CD14-positive monocyte (primary cell): ENCODE results near the gene INPP5A. TPM values are rescaled to one million over a fixed set of nuclear protein-coding genes. Genes with fewer than 3 reads are reported as not detected.

ENCODE experiments used
- DNase-seq, 3 donors: peaks; one replicate each; pipeline ENCODE4 v3.0.0-alpha.2; 2011 to 2022
- H2AFZ ChIP-seq: 2 replicates; pipeline ENCODE4 v1.6.0; 2012; ENCODE audit warnings: mild to moderate bottlenecking, low read depth, low read length, inconsistent platforms; ENCODE audit not compliant: insufficient read depth, poor library complexity, severe bottlenecking
- H3K27ac ChIP-seq, 2 donors: 1 replicate in 1 of 2; 2 replicates in 1 of 2; pipeline ENCODE4 v1.5.1; 2012 to 2013; ENCODE audit warnings: low read length in 2 of 2, control low read depth in 1 of 2, inconsistent platforms in 1 of 2, low read depth in 1 of 2, mild to moderate bottlenecking in 1 of 2
- H3K27me3 ChIP-seq, 2 donors: one replicate each; pipeline versions ENCODE4 v1.6.0 to v1.6.1; 2011 to 2013; ENCODE audit warnings: low read length in 2 of 2; ENCODE audit not compliant: control insufficient read depth in 2 of 2, insufficient read depth in 2 of 2
- H3K36me3 ChIP-seq, 2 donors: replicated peaks in 1 of 2; 1 replicate in 1 of 2; 2 replicates in 1 of 2; pipeline versions ENCODE4 v1.5.1 to v1.6.1; 2012 to 2013; ENCODE audit warnings: low read length in 2 of 2, control low read depth in 1 of 2, inconsistent platforms in 1 of 2, mild to moderate bottlenecking in 1 of 2; ENCODE audit not compliant: insufficient read depth in 2 of 2, control insufficient read depth in 1 of 2
- H3K4me1 ChIP-seq, 2 donors: 1 replicate in 1 of 2; 2 replicates in 1 of 2; pipeline versions ENCODE4 v1.5.1 to v1.6.1; 2012 to 2013; ENCODE audit warnings: low read length in 2 of 2, control low read depth in 1 of 2, inconsistent platforms in 1 of 2, mild to moderate bottlenecking in 1 of 2, moderate library complexity in 1 of 2; ENCODE audit not compliant: insufficient read depth in 2 of 2, control insufficient read depth in 1 of 2
- H3K4me2 ChIP-seq: replicated peaks from 2 replicates; pipeline ENCODE3; 2012; ENCODE audit warnings: low read length, moderate library complexity, mild to moderate bottlenecking; ENCODE audit not compliant: poor library complexity, severe bottlenecking; ENCODE audit errors: extremely low read depth
- H3K4me3 ChIP-seq, 3 experiments: fragments of 200-600 bp in 1 of 3; sonication (generic) in 1 of 3; replicated peaks in 1 of 3; 1 replicate in 2 of 3; 2 replicates in 1 of 3; pipeline ENCODE4 v1.5.1; 2011 to 2013; ENCODE audit warnings: low read length in 3 of 3, mild to moderate bottlenecking in 3 of 3, control low read depth in 2 of 3, low read depth in 2 of 3, inconsistent platforms in 1 of 3, moderate library complexity in 1 of 3
- H3K79me2 ChIP-seq: 2 replicates; pipeline ENCODE4 v1.6.0; 2012; ENCODE audit warnings: mild to moderate bottlenecking, control low read depth, inconsistent platforms, low read length, moderate library complexity; ENCODE audit not compliant: insufficient read depth
- H3K9ac ChIP-seq: 2 replicates; pipeline ENCODE4 v1.6.0; 2017; ENCODE audit warnings: low read length, mild to moderate bottlenecking; ENCODE audit not compliant: insufficient read depth, poor library complexity, severe bottlenecking
- H3K9me3 ChIP-seq, 2 donors: replicated peaks in 1 of 2; 1 replicate in 1 of 2; 2 replicates in 1 of 2; pipeline versions ENCODE4 v1.5.1 to v1.6.1; 2012 to 2013; ENCODE audit warnings: low read length in 2 of 2, control low read depth in 1 of 2; ENCODE audit not compliant: control insufficient read depth in 1 of 2, insufficient read depth in 1 of 2
- H4K20me1 ChIP-seq: 2 replicates; pipeline ENCODE4 v1.6.0; 2012; ENCODE audit warnings: mild to moderate bottlenecking, low read length, control low read depth, moderate library complexity; ENCODE audit not compliant: insufficient read depth
- H3K27ac Mint-ChIP-seq, 7 donors: one replicate each; pipeline ENCODE4 v1.8.0; 2020; ENCODE audit warnings: mild to moderate bottlenecking in 7 of 7, mixed read lengths in 7 of 7, moderate library complexity in 6 of 7, inconsistent platforms in 2 of 7
- H3K27me3 Mint-ChIP-seq, 3 donors: one replicate each; pipeline ENCODE4 v1.8.0; 2021 to 2022; ENCODE audit warnings: low read depth in 3 of 3, mild to moderate bottlenecking in 3 of 3, mixed read lengths in 3 of 3, moderate library complexity in 3 of 3, inconsistent platforms in 1 of 3
- H3K36me3 Mint-ChIP-seq, 2 donors: one replicate each; pipeline ENCODE4 v1.8.0; 2020; ENCODE audit warnings: mixed read lengths in 2 of 2, inconsistent platforms in 1 of 2, mild to moderate bottlenecking in 1 of 2
- H3K4me1 Mint-ChIP-seq: one replicate; pipeline ENCODE4 v1.8.0; 2020; ENCODE audit warnings: mild to moderate bottlenecking, mixed read lengths
- H3K4me3 Mint-ChIP-seq, 2 donors: one replicate each; pipeline ENCODE4 v1.8.0; 2020; ENCODE audit warnings: mild to moderate bottlenecking in 2 of 2, mixed read lengths in 2 of 2, moderate library complexity in 1 of 2
- H3K9me3 Mint-ChIP-seq, 7 donors: one replicate each; pipeline ENCODE4 v1.8.0; 2020 to 2022; ENCODE audit warnings: mixed read lengths in 7 of 7, mild to moderate bottlenecking in 6 of 7, moderate library complexity in 6 of 7, inconsistent platforms in 2 of 7
- WGBS: methylation state at CpG from one replicate; pipeline ENCODE4 v1.1.5; 2013; ENCODE audit warnings: missing lambda C conversion rate; ENCODE audit not compliant: insufficient coverage; 5-methylcytosine and 5-hydroxymethylcytosine counted together
- intact Hi-C, 2 donors: fragments of 100-400 bp; cut with micrococcal nuclease; formaldehyde crosslinking; loops; one replicate each; pipeline versions ENCODE4 v1.15.0 to v1.15.1; 2023
- polyA plus RNA-seq, 3 donors: library from polyadenylated mRNA; depleted of rRNA in 1 of 3; unstranded in 2 of 3; stranded (reverse) in 1 of 3; fragments of 300-500 nt in 2 of 3; fragments of >200 nt in 1 of 3; fragmentation: Illumina TruSeq in 2 of 3; gene quantifications; 1 replicate in 2 of 3; 2 replicates in 1 of 3; pipeline ENCODE4 v1.2.3, GENCODE V29; 2012 to 2021
- TF ChIP-seq, protein P1 (sequence below): fragments of 200-600 bp; IDR thresholded peaks from one replicate; pipeline ENCODE4 v1.8.0; 2022; ENCODE audit warnings: antibody characterized with exemption, mild to moderate bottlenecking

INPP5A gene
- polyA plus RNA-seq, 3 donors = 0.87 to 17.2 (median 2.9) TPM

DNA sequence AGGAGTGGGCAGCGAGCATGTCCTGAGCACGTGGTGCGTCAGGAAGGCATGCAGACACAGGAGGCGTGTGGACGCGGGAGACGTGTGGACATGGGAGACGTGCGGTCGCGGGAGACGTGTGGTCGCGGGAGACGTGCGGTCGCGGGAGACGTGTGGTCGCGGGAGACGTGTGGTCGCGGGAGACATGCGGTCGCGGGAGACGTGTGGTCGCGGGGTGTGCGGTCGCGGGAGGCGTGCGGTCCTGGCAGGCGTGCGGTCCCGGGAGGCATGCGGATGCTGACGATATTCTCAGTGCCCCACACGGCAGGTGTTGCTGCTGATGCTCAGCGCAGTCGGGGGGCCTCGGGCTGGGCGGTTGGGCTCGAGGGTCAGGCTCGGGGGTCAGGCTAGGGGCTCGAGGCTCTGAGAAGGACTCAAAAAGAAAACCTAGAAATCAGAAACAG is 154.1 kb downstream of the INPP5A start:
- Histone ChIP-seq H2AFZ (no peak overlapping the region), H3K9me3 (peaks cover 37 to 43% of the 10 kb centered on the region in 2 donors), H3K4me1 (no peaks in the 10 kb centered on the region), H3K36me3 (peaks cover 15 to 50% of the 10 kb centered on the region in 2 donors), H3K79me2 (no peaks in the 10 kb centered on the region), H4K20me1 (peaks cover 5% of the 10 kb centered on the region), H3K9ac (no peak overlapping the region), H3K4me3 (no peak overlapping the region), H3K27me3 (no peaks in the 10 kb centered on the region), H3K4me2 (no peak overlapping the region), H3K27ac (no peak overlapping the region)
- WGBS = 97% methylated on average over 48 of the region's 48 CpGs
- TF ChIP-seq, protein P1, sequence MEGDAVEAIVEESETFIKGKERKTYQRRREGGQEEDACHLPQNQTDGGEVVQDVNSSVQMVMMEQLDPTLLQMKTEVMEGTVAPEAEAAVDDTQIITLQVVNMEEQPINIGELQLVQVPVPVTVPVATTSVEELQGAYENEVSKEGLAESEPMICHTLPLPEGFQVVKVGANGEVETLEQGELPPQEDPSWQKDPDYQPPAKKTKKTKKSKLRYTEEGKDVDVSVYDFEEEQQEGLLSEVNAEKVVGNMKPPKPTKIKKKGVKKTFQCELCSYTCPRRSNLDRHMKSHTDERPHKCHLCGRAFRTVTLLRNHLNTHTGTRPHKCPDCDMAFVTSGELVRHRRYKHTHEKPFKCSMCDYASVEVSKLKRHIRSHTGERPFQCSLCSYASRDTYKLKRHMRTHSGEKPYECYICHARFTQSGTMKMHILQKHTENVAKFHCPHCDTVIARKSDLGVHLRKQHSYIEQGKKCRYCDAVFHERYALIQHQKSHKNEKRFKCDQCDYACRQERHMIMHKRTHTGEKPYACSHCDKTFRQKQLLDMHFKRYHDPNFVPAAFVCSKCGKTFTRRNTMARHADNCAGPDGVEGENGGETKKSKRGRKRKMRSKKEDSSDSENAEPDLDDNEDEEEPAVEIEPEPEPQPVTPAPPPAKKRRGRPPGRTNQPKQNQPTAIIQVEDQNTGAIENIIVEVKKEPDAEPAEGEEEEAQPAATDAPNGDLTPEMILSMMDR = no peak
- H3K4me3 Mint-ChIP-seq = no peak overlapping the region
- H3K27ac Mint-ChIP-seq = peak overlapping the region in 1 of 7 donors; percentile 73
- H3K4me1 Mint-ChIP-seq = no peaks in the 10 kb centered on the region
- peaks cover 0 to 1% (median 0%) of the 10 kb centered on the region in 3 donors for H3K27me3 Mint-ChIP-seq
- DNase-seq = no peak
- H3K36me3 Mint-ChIP-seq = peaks cover 32 to 55% of the 10 kb centered on the region in 2 donors
- peaks cover 29 to 54% (median 39%) of the 10 kb centered on the region in 7 donors for H3K9me3 Mint-ChIP-seq
- intact Hi-C loops = no loop called here

DNA sequence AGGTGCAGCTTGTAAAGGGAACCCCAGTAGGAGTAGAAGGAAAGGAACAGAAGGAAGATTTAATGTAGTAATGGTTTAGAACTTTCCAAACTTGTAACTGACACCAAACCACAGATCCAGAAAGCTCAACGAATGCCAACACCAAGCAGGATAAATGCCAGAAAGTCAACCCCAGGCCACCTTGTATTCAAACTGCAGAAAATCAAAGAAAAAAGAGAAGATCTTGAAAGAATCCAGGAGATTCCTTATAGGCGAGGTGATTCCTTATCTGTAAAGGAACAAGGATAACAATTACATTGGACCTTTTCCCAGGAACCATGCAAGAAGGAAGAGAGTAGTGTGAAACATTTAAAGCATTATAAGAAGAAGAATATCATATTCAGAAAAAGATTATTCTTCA is 154.7 kb downstream of the INPP5A start:
- intact Hi-C loops = no loop called here
- Histone ChIP-seq H3K9me3 (peaks cover 37 to 43% of the 10 kb centered on the region in 2 donors), H3K4me2 (no peak overlapping the region), H2AFZ (no peak overlapping the region), H4K20me1 (peaks cover 5% of the 10 kb centered on the region), H3K9ac (no peak overlapping the region), H3K27me3 (no peaks in the 10 kb centered on the region), H3K79me2 (no peaks in the 10 kb centered on the region), H3K36me3 (peaks cover 21 to 54% of the 10 kb centered on the region in 2 donors), H3K4me3 (no peak overlapping the region), H3K27ac (no peak overlapping the region), H3K4me1 (no peaks in the 10 kb centered on the region)
- peaks cover 0 to 1% (median 0%) of the 10 kb centered on the region in 3 donors for H3K27me3 Mint-ChIP-seq
- peaks cover 29 to 54% (median 37%) of the 10 kb centered on the region in 7 donors for H3K9me3 Mint-ChIP-seq
- peaks cover 35 to 55% of the 10 kb centered on the region in 2 donors for H3K36me3 Mint-ChIP-seq
- 100% methylated on average over 1 of the region's 2 CpGs for WGBS
- H3K4me1 Mint-ChIP-seq = no peaks in the 10 kb centered on the region
- H3K4me3 Mint-ChIP-seq = no peak overlapping the region
- TF ChIP-seq, protein P1 = no peak
- no peak overlapping the region for H3K27ac Mint-ChIP-seq
- no peak for DNase-seq
